HepG2 (cell line): ENCODE data around the gene IL6ST. TPM values are rescaled to one million over a fixed set of nuclear protein-coding genes. Genes with fewer than 3 reads are reported as not detected.

Experiments
- ARHGAP35 ChIP-seq: sonication (generic); formaldehyde crosslinking; IDR thresholded peaks from 2 replicates; pipeline ENCODE4 v1.9.0; 2022; ENCODE audit warnings: mild to moderate bottlenecking, inconsistent platforms, moderate library complexity, missing genetic modification reagents, borderline replicate concordance
- HNRNPUL1 ChIP-seq: fragments of 200-400 bp; formaldehyde crosslinking; IDR thresholded peaks from 2 replicates; pipeline ENCODE4 v1.6.1; 2017; ENCODE audit warnings: low read depth, mild to moderate bottlenecking, low read length, moderate library complexity
- KLF12 ChIP-seq: sonication (generic); formaldehyde crosslinking; IDR thresholded peaks from 2 replicates; pipeline ENCODE4 v1.4.0; 2020; ENCODE audit warnings: missing genetic modification reagents, borderline replicate concordance
- MAFG ChIP-seq: sonication (generic); formaldehyde crosslinking; IDR thresholded peaks from 2 replicates; pipeline ENCODE4 v1.5.1; 2020; ENCODE audit warnings: mild to moderate bottlenecking, missing genetic modification reagents
- ONECUT2 ChIP-seq: sonication (generic); formaldehyde crosslinking; IDR thresholded peaks from 2 replicates; pipeline ENCODE4 v1.4.0; 2020; ENCODE audit warnings: missing genetic modification reagents
- POLR2A ChIP-seq, 2 experiments: IDR thresholded peaks; 2 replicates each; pipeline ENCODE4 v1.6.1; 2011; ENCODE audit warnings: low read depth in 2 of 2, low read length in 2 of 2, mild to moderate bottlenecking in 1 of 2, moderate library complexity in 1 of 2; ENCODE audit not compliant: insufficient read depth in 1 of 2
- SMAD1 ChIP-seq: sonication (generic); formaldehyde crosslinking; IDR thresholded peaks from 2 replicates; pipeline ENCODE4 v1.4.0; 2020; ENCODE audit warnings: missing genetic modification reagents, low read depth, mild to moderate bottlenecking, borderline replicate concordance
- SRY ChIP-seq: sonication (generic); formaldehyde crosslinking; IDR thresholded peaks from 2 replicates; pipeline ENCODE4 v1.8.0; 2022; ENCODE audit warnings: mild to moderate bottlenecking, missing genetic modification reagents
- ZBTB34 ChIP-seq: sonication (generic); formaldehyde crosslinking; IDR thresholded peaks from 2 replicates; pipeline ENCODE4 v1.8.0; 2022; ENCODE audit warnings: mild to moderate bottlenecking, missing genetic modification reagents
- ZBTB37 ChIP-seq: sonication (generic); formaldehyde crosslinking; IDR thresholded peaks from 2 replicates; pipeline ENCODE4 v1.4.0; 2020; ENCODE audit warnings: mild to moderate bottlenecking, missing genetic modification reagents
- ZMYM3 ChIP-seq: sonication (generic); formaldehyde crosslinking; IDR thresholded peaks from 2 replicates; pipeline ENCODE4 v1.5.1; 2020; ENCODE audit warnings: mild to moderate bottlenecking, missing genetic modification reagents
- ZNF263 ChIP-seq: sonication (generic); formaldehyde crosslinking; IDR thresholded peaks from 2 replicates; pipeline ENCODE4 v1.4.0; 2020; ENCODE audit warnings: missing genetic modification reagents
- ZNF782 ChIP-seq: sonication (generic); formaldehyde crosslinking; IDR thresholded peaks from 2 replicates; pipeline ENCODE4 v1.4.0; 2020; ENCODE audit warnings: missing genetic modification reagents, mild to moderate bottlenecking, borderline replicate concordance
- ZZZ3 ChIP-seq: sonication (generic); formaldehyde crosslinking; IDR thresholded peaks from 2 replicates; pipeline ENCODE4 v1.4.0; 2020; ENCODE audit warnings: missing genetic modification reagents, mild to moderate bottlenecking, borderline replicate concordance
- polyA plus RNA-seq, 8 experiments: library from polyadenylated mRNA; depleted of rRNA in 3 of 8; stranded (reverse) in 7 of 8; unstranded in 1 of 8; fragments of >200 nt; fragmentation: Illumina TruSeq in 4 of 8; extraction: Trizol in 4 of 8; gene quantifications; 2 replicates each; pipeline versions ENCODE4 v1.2.1 to v1.2.3, GENCODE V29; 2011 to 2016; ENCODE audit warnings: low read depth in 4 of 8, missing spikeins in 1 of 8, mixed read lengths in 1 of 8; ENCODE audit not compliant: insufficient read depth in 1 of 8
- total RNA-seq, 5 experiments: library from RNA; depleted of rRNA; stranded (reverse); fragments of >200 nt; fragmentation: Illumina TruSeq; extraction: Trizol; gene quantifications; 2 replicates each; pipeline ENCODE4 v1.2.3, GENCODE V29; 2016; ENCODE audit warnings: low read depth in 1 of 5

Gene IL6ST
- total and polyA plus RNA-seq, 2 of the 13 experiments (the other 11 are each of a cell fraction or from before 2014, with no cell fraction given), result 66.6 to 166 TPM

GRCh38 chr5:56024810-56025150 lies 30.0 kb upstream of the IL6ST start (continued):
- TF ChIP-seq POLR2A (IDR thresholded peaks at IDR 0.05; ENCODE audit: insufficient read depth in 1 of 2, low read depth in 2 of 2, low read length in 2 of 2), result no peak
- TF ChIP-seq SRY, result no peak
- TF ChIP-seq ZBTB37 (CRISPR knock-in tag), result no peak
- TF ChIP-seq ZBTB34 (CRISPR knock-in tag), result 0 out of 2 replicates have a peak, but pooled peaks have one; percentile 1
- no peak for TF ChIP-seq ONECUT2
- TF ChIP-seq KLF12 (CRISPR knock-in tag), result no peak
- no peak for TF ChIP-seq SMAD1 (CRISPR knock-in tag)
- TF ChIP-seq HNRNPUL1, result no peak
- TF ChIP-seq ZMYM3 (CRISPR knock-in tag), result no peak
- TF ChIP-seq ARHGAP35 (CRISPR knock-in tag), result no peak
- TF ChIP-seq ZZZ3, result no peak
- no peak for TF ChIP-seq ZNF782 (CRISPR knock-in tag)
- no peak for TF ChIP-seq MAFG (CRISPR knock-in tag)
- no peak for TF ChIP-seq ZNF263 (CRISPR knock-in tag)
